T-helper 2 cell treated with Interferon-gamma antibody and Interleukin-4, amounts not matched to agents 5 μg/mL and 100 μg/mL, for 36 hours (primary cell): Measurements from ENCODE around the gene EGR2.

ENCODE experiments used
- DNase-seq: peaks from one replicate; pipeline ENCODE4 v3.0.0; 2021; ENCODE audit warnings: low spot score
- H3K27ac Mint-ChIP-seq: one replicate; pipeline ENCODE4 v1.8.0; 2021; ENCODE audit warnings: mild to moderate bottlenecking, mixed read lengths
- H3K27me3 Mint-ChIP-seq: one replicate; pipeline ENCODE4 v1.8.0; 2021; ENCODE audit warnings: low read depth, mixed read lengths
- H3K36me3 Mint-ChIP-seq: one replicate; pipeline ENCODE4 v1.8.0; 2021; ENCODE audit warnings: low read depth, mixed read lengths
- H3K4me1 Mint-ChIP-seq: one replicate; pipeline ENCODE4 v1.8.0; 2021; ENCODE audit warnings: low read depth, mixed read lengths
- H3K4me3 Mint-ChIP-seq: one replicate; pipeline ENCODE4 v1.8.0; 2022; ENCODE audit warnings: mild to moderate bottlenecking, moderate library complexity, mixed read lengths
- H3K9me3 Mint-ChIP-seq: one replicate; pipeline ENCODE4 v1.8.0; 2021; ENCODE audit warnings: mixed read lengths

EGR2 gene

DNA sequence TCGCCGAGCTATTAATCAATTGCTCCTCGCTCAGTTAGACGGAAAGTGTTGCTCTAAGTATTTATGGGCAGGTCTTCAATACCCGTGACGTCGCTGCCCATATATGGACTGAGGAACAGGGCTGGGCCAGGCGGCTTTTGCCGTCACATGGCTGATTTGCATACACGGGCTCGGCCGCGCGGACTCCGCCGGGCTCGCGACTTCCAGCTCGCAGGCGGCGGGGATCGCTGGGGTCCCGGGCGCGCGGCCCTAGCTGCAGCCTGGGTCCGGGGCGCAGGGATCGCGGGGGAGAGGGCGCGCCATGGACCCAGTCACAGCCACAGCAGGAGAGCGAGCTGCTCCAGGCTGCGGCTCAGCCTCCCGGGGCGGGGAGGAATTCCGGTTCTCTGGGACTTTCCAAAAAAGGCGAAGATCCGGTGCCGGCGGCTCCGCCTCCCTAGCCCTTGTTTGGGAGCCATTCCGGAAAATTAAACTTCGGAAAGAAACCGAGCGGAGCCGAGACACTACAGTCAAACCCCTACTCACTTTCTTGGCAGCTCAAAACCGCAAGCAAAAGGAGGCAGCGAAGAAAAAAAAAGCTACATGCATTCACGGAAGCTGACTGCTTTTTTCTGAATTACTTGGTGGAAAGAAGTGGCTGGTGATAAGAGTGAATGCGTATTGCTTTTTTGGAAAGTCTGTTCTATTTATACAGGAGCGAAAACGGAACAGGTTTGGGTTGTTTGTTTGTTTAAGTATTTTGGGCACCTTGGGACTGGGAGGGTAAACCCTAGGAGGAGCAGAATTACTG lies at the start of gene EGR2:
Gene EGR2 (minus strand): TSS at position 36 of the 790 bp plus-strand sequence. CDS start 337 bp downstream, outside the sequence.
- H3K36me3 Mint-ChIP-seq = peaks cover 20% of the 10 kb centered on the region
- peaks cover 60% of the 10 kb centered on the region for H3K27me3 Mint-ChIP-seq
- no peaks in the 10 kb centered on the region for H3K9me3 Mint-ChIP-seq
- H3K27ac Mint-ChIP-seq = peak within 1 kb of the TSS; percentile 95
- peaks cover 34% of the 10 kb centered on the region for H3K4me1 Mint-ChIP-seq
- H3K4me3 Mint-ChIP-seq = peak within 1 kb of the TSS; percentile 89
- DNase-seq = peak; percentile 96

- Mint-ChIP-seq H3K9me3 (peaks cover 16% of the 10 kb centered on the region), H3K27ac (no peak overlapping the region), H3K4me3 (no peak overlapping the region), H3K4me1 (peaks cover 19% of the 10 kb centered on the region), H3K27me3 (peaks cover 10% of the 10 kb centered on the region), H3K36me3 (no peaks in the 10 kb centered on the region)
- DNase-seq = no peak
Observed at GRCh38 chr10:62862447-62862846, 46.3 kb upstream of the EGR2 start.

DNA sequence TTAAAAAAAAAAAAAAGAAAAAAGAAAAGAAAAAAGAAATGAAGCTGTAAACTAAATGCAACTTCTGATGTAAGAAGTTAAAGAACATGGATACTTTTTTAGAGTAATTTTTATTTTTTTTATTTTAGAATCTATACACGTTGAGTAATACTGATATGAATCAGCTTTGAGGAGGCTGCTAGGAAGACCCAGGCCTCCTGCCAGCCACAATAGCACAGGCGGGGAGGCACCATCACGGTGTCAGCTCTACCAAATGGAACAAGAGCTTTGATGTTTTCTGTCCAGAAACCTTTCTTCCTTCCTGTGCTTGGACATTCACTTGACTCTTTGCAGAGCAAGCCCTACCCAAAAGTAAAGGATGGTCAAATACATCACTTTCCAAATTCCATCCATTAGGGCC lies 45.3 kb upstream of the EGR2 start:
- Mint-ChIP-seq H3K27me3 (peaks cover 10% of the 10 kb centered on the region), H3K4me1 (peaks cover 27% of the 10 kb centered on the region), H3K4me3 (no peak overlapping the region), H3K9me3 (peaks cover 16% of the 10 kb centered on the region), H3K36me3 (no peaks in the 10 kb centered on the region), H3K27ac (no peak overlapping the region)
- DNase-seq = no peak

DNA sequence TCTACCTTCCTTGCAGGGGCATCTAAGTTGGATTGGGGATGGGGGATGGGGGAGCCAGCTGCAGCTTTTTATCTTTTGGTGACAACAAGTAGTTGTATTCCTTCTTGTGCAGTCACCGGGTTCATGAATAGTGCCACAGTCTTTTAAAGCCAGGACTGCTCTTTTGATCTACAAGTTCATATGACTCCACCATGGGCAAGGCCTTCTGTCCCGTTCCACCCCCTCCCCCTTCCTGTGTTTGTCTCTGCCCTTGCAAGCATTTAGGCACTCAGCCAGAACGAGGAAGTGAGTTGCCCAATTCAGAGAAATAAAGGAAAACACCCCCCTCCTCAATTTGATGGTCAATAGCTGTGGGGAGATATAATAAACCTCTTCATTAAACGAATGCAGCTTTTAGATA lies 44.8 kb upstream of the EGR2 start:
- H3K4me3 Mint-ChIP-seq = no peak overlapping the region
- DNase-seq = no peak
- peaks cover 16% of the 10 kb centered on the region for H3K9me3 Mint-ChIP-seq
- no peak overlapping the region for H3K27ac Mint-ChIP-seq
- no peaks in the 10 kb centered on the region for H3K36me3 Mint-ChIP-seq
- H3K27me3 Mint-ChIP-seq = peaks cover 10% of the 10 kb centered on the region
- H3K4me1 Mint-ChIP-seq = peaks cover 32% of the 10 kb centered on the region

GRCh38 chr10:62858364-62858763 lies 42.2 kb upstream of the EGR2 start:
- Mint-ChIP-seq H3K9me3 (peaks cover 16% of the 10 kb centered on the region), H3K27ac (no peak overlapping the region), H3K4me1 (peaks cover 52% of the 10 kb centered on the region), H3K36me3 (no peaks in the 10 kb centered on the region), H3K27me3 (peaks cover 11% of the 10 kb centered on the region), H3K4me3 (no peak overlapping the region)
- no peak for DNase-seq

- peaks cover 7% of the 10 kb centered on the region for H3K27me3 Mint-ChIP-seq
- H3K4me1 Mint-ChIP-seq = peaks cover 64% of the 10 kb centered on the region
- peak overlapping the region; percentile 56 for H3K4me3 Mint-ChIP-seq
- H3K36me3 Mint-ChIP-seq = no peaks in the 10 kb centered on the region
- peak; percentile 32 for DNase-seq
- H3K27ac Mint-ChIP-seq = peak overlapping the region; percentile 10
- H3K9me3 Mint-ChIP-seq = peaks cover 5% of the 10 kb centered on the region
Observed at GRCh38 chr10:62856021-62856420, 39.9 kb upstream of the EGR2 start.

- peaks cover 3% of the 10 kb centered on the region for H3K9me3 Mint-ChIP-seq
- H3K4me1 Mint-ChIP-seq = peaks cover 61% of the 10 kb centered on the region
- DNase-seq = peak; percentile 81
- peak overlapping the region; percentile 49 for H3K4me3 Mint-ChIP-seq
- H3K36me3 Mint-ChIP-seq = no peaks in the 10 kb centered on the region
- peak overlapping the region; percentile 24 for H3K27ac Mint-ChIP-seq
- peaks cover 10% of the 10 kb centered on the region for H3K27me3 Mint-ChIP-seq
Observed at GRCh38 chr10:62853710-62854109, 37.5 kb upstream of the EGR2 start.

DNA sequence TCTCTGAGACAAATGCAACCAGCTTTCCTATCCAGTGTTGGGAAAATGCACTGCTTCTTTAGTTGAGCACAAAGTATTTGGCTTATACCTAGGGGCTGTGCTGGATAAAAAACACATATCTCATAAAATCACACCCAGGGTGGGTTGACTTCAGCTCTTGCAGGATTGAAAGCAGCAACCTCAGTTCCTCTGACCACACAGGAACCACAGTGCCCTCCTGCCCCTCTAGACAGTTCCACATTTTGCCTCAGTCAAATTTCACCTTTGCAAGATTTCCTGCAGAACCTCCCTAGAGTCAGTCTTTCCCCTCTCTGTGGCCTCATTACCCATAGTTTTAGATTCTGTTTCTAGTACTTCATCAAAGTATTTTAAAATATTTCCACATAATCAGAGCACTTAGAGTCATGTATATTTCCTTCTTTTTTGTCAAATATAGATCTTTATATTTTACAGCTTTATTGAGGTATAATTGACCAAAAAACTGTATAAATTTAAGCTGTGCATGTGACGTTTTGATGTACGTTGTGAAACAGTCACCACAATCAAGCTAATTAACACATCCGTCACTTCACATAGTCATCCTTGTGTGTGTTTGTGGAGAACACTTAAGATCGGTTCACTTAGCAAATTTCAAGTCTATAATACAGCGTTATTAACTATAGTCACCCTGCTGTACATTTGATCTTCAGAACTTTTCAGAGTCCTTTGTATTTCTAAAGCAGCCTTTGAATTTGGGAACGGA lies 37.0 kb upstream of the EGR2 start:
- Mint-ChIP-seq H3K27me3 (peaks cover 10% of the 10 kb centered on the region), H3K4me3 (peak overlapping the region; percentile 49), H3K4me1 (peaks cover 61% of the 10 kb centered on the region), H3K27ac (peak overlapping the region; percentile 24), H3K9me3 (peaks cover 9% of the 10 kb centered on the region), H3K36me3 (peaks cover 3% of the 10 kb centered on the region)
- peak; percentile 70 for DNase-seq

DNA sequence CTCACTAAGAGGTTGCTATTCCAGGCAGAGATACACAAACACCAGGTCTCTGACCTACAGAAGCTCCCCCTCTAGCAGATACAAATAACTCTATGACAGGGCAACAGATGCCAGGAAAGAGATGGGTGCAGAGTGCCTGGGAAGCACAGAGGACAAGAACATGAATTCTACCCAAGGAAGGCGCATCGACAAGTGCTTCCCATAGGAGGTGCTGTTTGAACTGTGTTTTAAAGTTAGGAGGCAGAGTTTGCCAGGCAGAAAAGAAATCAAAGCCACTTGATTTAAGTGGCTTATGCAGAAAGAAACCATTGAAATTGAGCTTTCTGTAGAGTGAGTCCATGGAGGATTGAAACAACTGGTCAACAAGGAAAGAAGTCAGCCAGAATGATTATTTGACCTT lies 35.3 kb upstream of the EGR2 start:
- Mint-ChIP-seq H3K27me3 (peaks cover 10% of the 10 kb centered on the region), H3K4me3 (no peak overlapping the region), H3K9me3 (peaks cover 23% of the 10 kb centered on the region), H3K27ac (no peak overlapping the region), H3K4me1 (peaks cover 51% of the 10 kb centered on the region), H3K36me3 (peaks cover 4% of the 10 kb centered on the region)
- DNase-seq = no peak

DNA sequence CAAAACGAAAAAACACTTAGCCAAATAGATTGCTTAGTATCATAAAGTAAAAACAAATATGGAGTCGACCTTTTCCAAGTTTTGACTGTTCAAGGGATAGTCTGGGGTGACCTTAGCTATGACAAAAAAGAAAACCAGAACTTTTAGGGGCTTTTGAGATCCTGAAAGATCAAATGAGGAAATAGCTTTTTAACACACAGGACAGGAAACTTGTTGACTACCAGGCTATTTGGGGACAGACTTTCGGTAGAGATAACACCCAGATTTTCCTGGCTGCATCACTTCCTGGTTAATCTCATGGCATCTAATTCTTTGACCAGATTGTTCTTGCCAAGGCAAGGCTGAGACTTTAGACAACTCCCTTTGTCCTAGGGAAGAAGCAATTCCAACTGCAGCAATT lies 34.5 kb upstream of the EGR2 start:
- Mint-ChIP-seq H3K27me3 (peaks cover 10% of the 10 kb centered on the region), H3K4me1 (peaks cover 43% of the 10 kb centered on the region), H3K36me3 (peaks cover 4% of the 10 kb centered on the region), H3K9me3 (peaks cover 25% of the 10 kb centered on the region), H3K4me3 (no peak overlapping the region), H3K27ac (no peak overlapping the region)
- no peak for DNase-seq

GRCh38 chr10:62847433-62847832 lies 31.3 kb upstream of the EGR2 start:
- Mint-ChIP-seq H3K27me3 (peaks cover 8% of the 10 kb centered on the region), H3K4me3 (no peak overlapping the region), H3K9me3 (peaks cover 25% of the 10 kb centered on the region), H3K36me3 (peaks cover 4% of the 10 kb centered on the region), H3K4me1 (peaks cover 22% of the 10 kb centered on the region), H3K27ac (no peak overlapping the region)
- no peak for DNase-seq

GRCh38 chr10:62844280-62845011 lies 28.3 kb upstream of the EGR2 start:
- Mint-ChIP-seq H3K9me3 (peaks cover 25% of the 10 kb centered on the region), H3K36me3 (peaks cover 4% of the 10 kb centered on the region), H3K4me3 (no peak overlapping the region), H3K27ac (no peak overlapping the region), H3K4me1 (peaks cover 10% of the 10 kb centered on the region), H3K27me3 (peaks cover 6% of the 10 kb centered on the region)
- DNase-seq = peak; percentile 24

GRCh38 chr10:62843600-62843999 lies 27.4 kb upstream of the EGR2 start:
- peaks cover 21% of the 10 kb centered on the region for H3K9me3 Mint-ChIP-seq
- H3K36me3 Mint-ChIP-seq = peaks cover 4% of the 10 kb centered on the region
- no peak overlapping the region for H3K4me3 Mint-ChIP-seq
- DNase-seq = no peak
- peaks cover 3% of the 10 kb centered on the region for H3K27me3 Mint-ChIP-seq
- H3K27ac Mint-ChIP-seq = no peak overlapping the region
- H3K4me1 Mint-ChIP-seq = peaks cover 10% of the 10 kb centered on the region

GRCh38 chr10:62842983-62843382 lies 26.8 kb upstream of the EGR2 start:
- Mint-ChIP-seq H3K9me3 (peaks cover 16% of the 10 kb centered on the region), H3K4me3 (no peak overlapping the region), H3K36me3 (peaks cover 1% of the 10 kb centered on the region), H3K27ac (no peak overlapping the region), H3K4me1 (peaks cover 10% of the 10 kb centered on the region), H3K27me3 (peaks cover 3% of the 10 kb centered on the region)
- DNase-seq = no peak
